Transverse colon (tissue), 3 donors: ENCODE data around the gene NPRL2.

ENCODE experiments used
- CTCF ChIP-seq, 5 experiments: fragments of 200-600 bp in 3 of 5; fragments of 450-650 bp in 2 of 5; sonication (generic) in 3 of 5; IDR thresholded peaks; 1 replicate in 2 of 5; 2 replicates in 3 of 5; pipeline ENCODE4 v1.5.1; 2016 to 2017; ENCODE audit warnings: antibody characterized with exemption in 5 of 5, inconsistent platforms in 3 of 5, mild to moderate bottlenecking in 2 of 5, moderate library complexity in 1 of 5
- EP300 ChIP-seq: sonication (generic); formaldehyde crosslinking; IDR thresholded peaks from one replicate; pipeline ENCODE4 v1.6.1; 2017; ENCODE audit warnings: antibody characterized with exemption, low read depth

GRCh38 chr3:50341537-50341936 is 9.0 kb downstream of the NPRL2 start:
- TF ChIP-seq CTCF (IDR thresholded peaks at IDR 0.05) (no peak), EP300 (no peak)
